Activated CD4-positive, alpha-beta T cell treated with anti-CD3 and anti-CD28 coated beads, Interleukin-2, amount 10 ng/mL, durations not matched to agents 24 days and 14 days (primary cell): ENCODE measurements around the gene GLB1L3. TPM values are rescaled to one million over a fixed set of nuclear protein-coding genes. Genes with fewer than 3 reads are reported as not detected.
A peak's percentile ranks its signal among the peaks of the same experiment; 100 is the strongest.

ENCODE experiments used
- DNase-seq: peaks from one replicate; pipeline ENCODE4 v3.0.0; 2022
- H3K27ac Mint-ChIP-seq: one replicate; pipeline ENCODE4 v1.8.0; 2022; ENCODE audit warnings: mild to moderate bottlenecking, mixed read lengths
- H3K27me3 Mint-ChIP-seq: one replicate; pipeline ENCODE4 v1.8.0; 2022; ENCODE audit warnings: mixed read lengths
- H3K36me3 Mint-ChIP-seq: one replicate; pipeline ENCODE4 v1.8.0; 2022; ENCODE audit warnings: low read depth, mild to moderate bottlenecking, mixed read lengths
- H3K4me1 Mint-ChIP-seq: one replicate; pipeline ENCODE4 v1.8.0; 2021; ENCODE audit warnings: mixed read lengths
- H3K4me3 Mint-ChIP-seq: one replicate; pipeline ENCODE4 v1.8.0; 2022; ENCODE audit warnings: mild to moderate bottlenecking, moderate library complexity, mixed read lengths
- H3K9me3 Mint-ChIP-seq: one replicate; pipeline ENCODE4 v1.8.0; 2021; ENCODE audit warnings: mixed read lengths
- intact Hi-C: fragments of 100-400 bp; cut with micrococcal nuclease; formaldehyde crosslinking; loops from one replicate; pipeline ENCODE4 v1.15.1; 2023
- total RNA-seq: library from RNA; stranded (reverse); gene quantifications from 2 replicates; pipeline ENCODE4 v1.2.3, GENCODE V29; 2022

GLB1L3 gene
- total RNA-seq, 1 donor from 2014 or later = 17.0 TPM

DNA sequence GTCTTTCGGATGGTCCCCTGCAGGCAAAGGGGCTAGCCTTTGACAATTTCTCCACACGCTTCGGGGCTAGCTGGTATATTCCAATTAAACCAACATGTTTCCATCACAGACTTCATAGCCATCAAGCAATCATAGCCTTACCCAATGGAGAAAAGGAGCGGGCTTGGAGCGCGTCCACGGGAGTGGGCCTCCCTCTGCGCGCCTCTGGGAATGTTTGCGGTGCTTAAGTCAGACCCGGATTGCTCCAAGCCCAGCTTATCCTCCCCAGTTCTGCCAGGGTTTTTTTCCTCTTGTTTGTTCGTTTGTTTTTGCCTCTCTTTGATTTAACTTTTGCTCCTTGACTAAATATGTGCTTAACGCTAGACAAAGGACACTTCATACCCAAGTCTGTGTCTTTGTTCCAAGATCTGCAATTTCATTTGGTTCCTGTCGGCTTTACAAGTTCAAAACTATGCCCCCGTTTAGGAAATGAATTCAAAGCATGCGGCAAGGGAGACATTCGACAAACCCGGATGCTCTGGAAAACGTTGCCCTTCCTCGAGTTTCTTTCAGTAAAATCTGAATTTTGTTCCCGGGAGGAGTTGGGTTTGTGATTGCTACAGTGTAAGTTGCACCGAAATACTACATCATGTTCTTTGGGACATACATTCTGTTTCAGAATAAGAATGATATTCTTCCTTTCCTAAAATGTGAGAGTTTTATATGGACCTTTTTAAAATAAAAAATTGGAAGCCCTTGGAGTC lies 54.6 kb downstream of the GLB1L3 start:
- Mint-ChIP-seq H3K4me3 (peak overlapping the region; percentile 86), H3K27me3 (peaks cover 48% of the 10 kb centered on the region), H3K4me1 (peaks cover 14% of the 10 kb centered on the region), H3K36me3 (peaks cover 3% of the 10 kb centered on the region), H3K27ac (no peak overlapping the region), H3K9me3 (no peaks in the 10 kb centered on the region)
- DNase-seq = peak; percentile 58
- intact Hi-C loops = loop anchor here (1.0 to 10.0 kb wide), 4 partner anchors 77 to 373 kb away; partner anchors contain the start of genes ACAD8, IGSF9B, THYN1 and VPS26B

DNA sequence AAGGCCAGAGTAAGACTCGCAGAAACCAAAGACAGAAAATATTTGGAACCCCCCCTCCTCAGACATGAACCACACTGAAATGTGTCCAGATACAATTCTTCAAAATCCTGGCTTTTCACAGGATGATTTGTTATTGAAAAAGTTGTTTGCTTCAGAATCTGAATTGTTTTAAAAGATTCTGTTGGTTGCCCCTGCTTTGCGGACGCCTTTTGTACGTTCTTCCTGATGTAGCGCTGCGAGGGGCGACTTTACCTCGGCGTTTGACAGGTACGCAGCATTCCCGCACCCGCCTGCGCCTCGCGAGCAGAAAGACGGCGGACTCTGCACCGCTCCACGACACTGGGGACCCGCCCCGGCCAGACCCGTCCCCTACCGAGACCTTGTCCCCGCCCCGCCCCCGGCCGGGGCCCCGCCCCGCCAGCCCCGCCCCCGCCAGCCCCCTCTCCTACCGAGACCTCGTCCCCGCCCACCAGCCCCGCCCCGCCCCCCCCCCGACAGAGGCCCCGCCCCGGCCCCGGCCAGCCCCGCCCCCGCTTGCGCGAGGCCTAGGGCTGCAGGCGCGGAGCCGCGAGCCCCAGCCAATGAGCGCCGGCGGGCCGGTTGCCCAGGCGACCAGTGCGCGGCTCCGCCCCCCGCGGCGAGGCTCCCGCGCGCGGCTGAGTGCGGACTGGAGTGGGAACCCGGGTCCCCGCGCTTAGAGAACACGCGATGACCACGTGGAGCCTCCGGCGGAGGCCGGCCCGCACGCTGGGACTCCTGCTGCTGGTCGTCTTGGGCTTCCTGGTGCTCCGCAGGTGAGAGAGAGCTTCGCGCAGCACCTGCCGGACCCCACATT lies 55.4 kb downstream of the GLB1L3 start, which contains the start of gene GLB1L2:
Gene GLB1L2, plus strand, starts transcription at position 635 of the 835 bp plus-strand sequence. Its CDS starts 74 bp downstream, at position 709.
- Mint-ChIP-seq H3K36me3 (peaks cover 3% of the 10 kb centered on the region), H3K27me3 (peaks cover 51% of the 10 kb centered on the region), H3K4me1 (peaks cover 14% of the 10 kb centered on the region), H3K27ac (peak within 1 kb of the TSS; percentile 48), H3K4me3 (peak within 1 kb of the TSS; percentile 86), H3K9me3 (no peaks in the 10 kb centered on the region)
- DNase-seq = peak; percentile 96
- intact Hi-C loops = loop anchor here (1.0 to 10.0 kb wide), 5 partner anchors 56 to 374 kb away; partner anchors contain the start of genes ACAD8, IGSF9B, THYN1 and VPS26B

DNA sequence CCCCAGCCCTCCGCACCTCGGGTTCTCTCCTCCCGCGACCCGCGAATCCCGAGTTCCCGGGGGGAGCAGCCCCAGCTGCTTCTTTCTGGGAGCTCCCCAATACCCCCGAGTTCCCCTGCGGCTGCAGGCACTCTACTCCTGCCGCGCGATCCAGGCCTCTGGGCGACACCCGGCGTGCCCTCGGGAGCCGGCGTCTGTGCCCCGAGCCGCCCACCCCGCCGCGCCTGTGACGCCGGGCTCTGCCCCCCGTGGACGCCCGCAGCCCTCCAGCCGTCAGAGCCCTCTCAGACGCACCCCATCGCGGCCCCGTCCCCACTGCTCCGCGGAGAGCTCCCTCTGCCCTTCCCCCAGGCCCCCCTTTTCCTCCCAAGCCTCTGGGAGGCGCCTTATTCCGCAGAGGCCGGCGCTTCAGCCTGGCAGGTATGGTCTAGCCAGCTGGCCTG lies 56.0 kb downstream of the GLB1L3 start:
- Mint-ChIP-seq H3K36me3 (peaks cover 3% of the 10 kb centered on the region), H3K27ac (no peak overlapping the region), H3K9me3 (no peaks in the 10 kb centered on the region), H3K4me3 (peak overlapping the region; percentile 80), H3K27me3 (peaks cover 51% of the 10 kb centered on the region), H3K4me1 (peaks cover 16% of the 10 kb centered on the region)
- intact Hi-C loops = loop anchor here (1.0 to 10.0 kb wide), 3 partner anchors 57 to 375 kb away; partner anchors contain the start of gene IGSF9B
- DNase-seq = no peak

DNA sequence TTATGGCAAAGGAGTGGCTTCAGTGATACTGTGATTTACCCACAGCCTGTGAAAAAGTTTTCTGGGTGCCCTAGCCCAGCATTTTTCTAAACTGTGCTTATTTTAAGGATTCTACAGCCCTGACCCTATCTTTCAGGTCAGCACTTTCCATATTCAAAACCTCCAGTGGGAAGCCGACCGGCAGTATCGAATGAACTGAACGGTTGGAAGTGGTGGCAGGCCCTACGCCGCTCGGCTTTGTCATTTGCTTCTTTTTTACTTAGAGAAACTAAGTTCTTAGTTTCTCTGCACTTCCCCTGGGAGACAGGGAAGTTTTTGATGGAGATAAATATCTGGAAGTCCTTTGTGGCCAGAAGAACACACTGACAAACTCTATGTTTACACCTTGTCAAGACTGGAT lies 56.6 kb downstream of the GLB1L3 start:
- H3K4me3 Mint-ChIP-seq = peak overlapping the region; percentile 80
- peaks cover 3% of the 10 kb centered on the region for H3K36me3 Mint-ChIP-seq
- no peaks in the 10 kb centered on the region for H3K9me3 Mint-ChIP-seq
- H3K27ac Mint-ChIP-seq = peak overlapping the region; percentile 48
- intact Hi-C loops = loop anchor here (1.0 to 10.0 kb wide), 3 partner anchors 57 to 375 kb away; partner anchors contain the start of gene IGSF9B
- peaks cover 51% of the 10 kb centered on the region for H3K27me3 Mint-ChIP-seq
- H3K4me1 Mint-ChIP-seq = peaks cover 16% of the 10 kb centered on the region
- no peak for DNase-seq

DNA sequence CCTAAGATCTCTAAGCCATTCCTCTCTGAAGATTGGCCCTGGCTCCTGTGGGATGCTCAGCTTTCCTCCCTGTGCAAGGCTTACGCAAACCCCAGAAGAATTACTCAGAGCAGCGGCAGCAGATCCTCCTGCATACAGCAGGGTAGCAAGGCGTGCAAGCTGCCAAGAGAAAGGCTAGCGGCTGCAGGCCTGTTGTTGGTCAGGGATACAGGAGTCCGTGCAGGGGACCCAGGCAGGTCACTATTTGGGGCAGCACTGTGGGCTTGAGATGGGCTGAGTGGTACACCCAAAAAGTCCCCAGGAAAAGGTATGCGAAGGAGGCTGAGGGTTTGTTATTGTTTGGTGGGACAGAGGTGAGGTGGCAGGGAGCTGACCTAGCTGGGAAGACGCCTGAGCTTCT lies 57.1 kb downstream of the GLB1L3 start:
- Mint-ChIP-seq H3K27me3 (peaks cover 51% of the 10 kb centered on the region), H3K4me1 (peaks cover 16% of the 10 kb centered on the region), H3K27ac (no peak overlapping the region), H3K4me3 (peak overlapping the region; percentile 80), H3K9me3 (no peaks in the 10 kb centered on the region), H3K36me3 (peaks cover 3% of the 10 kb centered on the region)
- no peak for DNase-seq
- intact Hi-C loops = loop anchor here (5.0 to 10.0 kb wide), 2 partner anchors 259 to 376 kb away; partner anchors contain the start of gene IGSF9B

DNA sequence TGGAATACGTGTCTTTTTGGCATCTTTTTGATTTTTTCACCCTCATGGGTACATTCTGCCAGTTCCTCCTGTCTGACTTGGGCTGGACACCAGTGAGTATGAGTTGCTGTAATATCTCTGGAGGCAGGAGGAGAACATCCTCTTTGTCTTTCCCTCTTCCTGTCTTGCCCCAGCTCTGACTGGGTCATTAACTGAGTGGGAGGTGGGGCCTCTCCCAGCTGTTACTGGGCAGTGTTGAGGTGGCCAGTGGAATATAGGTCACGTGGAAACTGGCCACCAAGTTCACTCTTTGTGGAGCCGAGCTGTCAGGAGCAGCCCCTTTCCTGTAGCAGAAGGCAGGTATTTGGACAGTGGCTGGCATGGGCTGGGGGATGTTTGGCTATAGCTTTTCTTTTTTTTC lies 57.8 kb downstream of the GLB1L3 start:
- no peak overlapping the region for H3K4me3 Mint-ChIP-seq
- H3K27me3 Mint-ChIP-seq = peaks cover 49% of the 10 kb centered on the region
- peaks cover 3% of the 10 kb centered on the region for H3K36me3 Mint-ChIP-seq
- H3K9me3 Mint-ChIP-seq = no peaks in the 10 kb centered on the region
- intact Hi-C loops = loop anchor here (5.0 to 10.0 kb wide), 2 partner anchors 259 to 377 kb away; partner anchors contain the start of gene IGSF9B
- no peak overlapping the region for H3K27ac Mint-ChIP-seq
- H3K4me1 Mint-ChIP-seq = peaks cover 16% of the 10 kb centered on the region
- no peak for DNase-seq

DNA sequence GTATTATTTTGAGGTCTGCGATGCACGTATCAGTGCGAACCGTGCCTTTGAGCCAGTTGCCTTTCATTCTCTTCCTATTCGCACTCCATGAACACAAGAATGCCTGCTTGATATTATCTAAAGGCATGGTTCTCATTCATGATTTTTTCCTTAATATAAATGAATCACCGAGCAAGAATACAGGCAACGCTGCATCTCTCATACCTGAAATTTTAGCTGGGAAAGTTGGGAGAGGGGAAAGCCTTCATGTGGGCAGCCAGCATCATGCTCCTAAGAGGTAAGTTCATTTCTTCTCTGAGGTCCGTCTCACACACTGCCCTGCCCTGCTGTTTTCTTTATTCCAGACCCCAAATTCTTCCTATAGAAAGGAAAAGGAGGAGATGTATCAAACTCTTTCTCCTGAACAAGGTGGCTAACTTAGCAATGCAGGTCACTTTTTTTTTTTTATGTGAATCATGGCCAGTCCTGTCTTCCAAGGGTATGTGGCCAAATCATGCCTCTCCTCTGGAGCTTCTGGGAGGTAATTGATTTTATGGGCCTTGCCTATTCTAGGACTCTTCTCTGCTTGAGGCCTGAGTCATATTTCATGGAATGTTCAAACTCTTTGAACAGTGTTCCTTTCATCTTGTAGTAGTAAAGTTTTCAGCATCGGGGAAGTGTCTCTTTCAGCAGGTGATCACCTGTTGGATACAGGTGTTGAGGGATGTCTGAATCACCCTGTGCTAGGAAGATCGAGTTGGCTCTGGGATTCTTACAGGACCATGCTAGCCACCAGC lies 58.8 kb downstream of the GLB1L3 start:
- Mint-ChIP-seq H3K4me3 (no peak overlapping the region), H3K4me1 (peaks cover 16% of the 10 kb centered on the region), H3K27ac (no peak overlapping the region), H3K27me3 (peaks cover 45% of the 10 kb centered on the region), H3K36me3 (peaks cover 3% of the 10 kb centered on the region), H3K9me3 (no peaks in the 10 kb centered on the region)
- no peak for DNase-seq
- intact Hi-C loops = loop anchor here (5.0 to 10.0 kb wide), 2 partner anchors 260 to 378 kb away; partner anchors contain the start of gene IGSF9B

DNA sequence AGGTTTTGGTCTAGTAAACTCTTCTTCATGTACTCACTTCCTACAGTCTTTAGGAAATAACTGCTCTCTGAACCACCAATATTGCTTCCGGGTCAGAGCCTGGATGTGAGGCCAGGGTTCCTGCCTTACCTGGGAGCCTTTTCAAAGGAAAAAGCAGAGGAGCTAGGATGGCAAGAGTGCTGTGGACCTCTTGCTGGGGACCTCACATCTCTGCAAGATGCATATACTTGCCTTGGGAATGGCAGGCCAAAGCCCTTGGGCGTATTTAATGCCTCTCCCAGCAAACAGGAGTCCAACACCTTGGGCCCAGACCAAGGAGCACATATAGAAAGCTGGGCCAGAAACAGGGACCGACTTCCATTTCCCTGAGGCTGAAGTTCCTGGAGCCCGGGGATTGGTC lies 60.9 kb downstream of the GLB1L3 start:
- no peak for DNase-seq
- H3K27ac Mint-ChIP-seq = no peak overlapping the region
- H3K9me3 Mint-ChIP-seq = no peaks in the 10 kb centered on the region
- no peaks in the 10 kb centered on the region for H3K36me3 Mint-ChIP-seq
- no peak overlapping the region for H3K4me3 Mint-ChIP-seq
- intact Hi-C loops = loop anchor here (10.0 kb wide), 1 partner anchor 262 kb away; no protein-coding TSS in a partner anchor
- peaks cover 30% of the 10 kb centered on the region for H3K27me3 Mint-ChIP-seq
- H3K4me1 Mint-ChIP-seq = peaks cover 10% of the 10 kb centered on the region

DNA sequence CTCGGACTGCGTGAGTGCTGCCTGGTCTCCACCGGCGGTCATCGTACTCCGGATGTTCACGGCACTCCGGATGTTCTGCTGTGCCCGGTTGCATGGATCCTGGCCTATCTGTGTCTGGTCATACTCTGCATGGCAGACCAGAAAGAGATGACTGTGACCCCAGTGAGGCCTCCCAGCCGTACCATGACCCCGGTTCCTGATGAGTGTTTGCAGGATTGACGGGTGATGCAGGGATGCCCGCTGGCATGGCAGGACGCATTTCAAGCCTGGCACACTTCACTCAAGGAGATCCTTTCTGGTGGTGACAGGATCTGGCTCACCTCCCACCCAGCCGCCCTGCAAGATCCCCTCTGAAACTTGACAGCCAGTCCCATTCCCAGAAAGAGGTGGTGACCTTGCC lies 61.9 kb downstream of the GLB1L3 start:
- intact Hi-C loops = loop anchor here (10.0 kb wide), 1 partner anchor 263 kb away; no protein-coding TSS in a partner anchor
- peaks cover 23% of the 10 kb centered on the region for H3K27me3 Mint-ChIP-seq
- no peak overlapping the region for H3K27ac Mint-ChIP-seq
- no peak overlapping the region for H3K4me3 Mint-ChIP-seq
- H3K36me3 Mint-ChIP-seq = no peaks in the 10 kb centered on the region
- no peaks in the 10 kb centered on the region for H3K9me3 Mint-ChIP-seq
- DNase-seq = no peak
- H3K4me1 Mint-ChIP-seq = peaks cover 3% of the 10 kb centered on the region

DNA sequence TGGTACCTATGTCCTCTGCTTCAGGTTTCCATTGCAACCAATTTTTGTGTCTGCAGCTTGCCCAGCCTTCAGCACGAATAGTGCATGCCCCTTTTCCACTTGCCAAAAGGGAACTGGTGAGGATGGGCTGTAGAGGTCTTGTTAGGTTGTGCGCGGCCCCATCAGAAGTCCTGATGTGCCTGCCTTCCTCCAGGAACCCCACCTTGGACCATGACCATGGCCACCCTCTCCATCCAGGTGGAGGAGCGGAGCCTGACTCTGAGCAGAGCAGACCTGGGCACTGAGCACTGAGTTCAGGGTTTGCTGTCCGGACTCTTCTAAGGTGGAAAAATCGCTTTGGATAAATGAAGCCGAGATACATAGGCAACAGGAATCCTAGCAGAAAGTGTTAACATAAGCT lies 62.5 kb downstream of the GLB1L3 start:
- H3K9me3 Mint-ChIP-seq = no peaks in the 10 kb centered on the region
- H3K27me3 Mint-ChIP-seq = peaks cover 17% of the 10 kb centered on the region
- no peak overlapping the region for H3K4me3 Mint-ChIP-seq
- H3K4me1 Mint-ChIP-seq = peaks cover 3% of the 10 kb centered on the region
- intact Hi-C loops = loop anchor here (10.0 kb wide), 1 partner anchor 264 kb away; no protein-coding TSS in a partner anchor
- H3K36me3 Mint-ChIP-seq = no peaks in the 10 kb centered on the region
- no peak overlapping the region for H3K27ac Mint-ChIP-seq
- DNase-seq = peak; percentile 49

DNA sequence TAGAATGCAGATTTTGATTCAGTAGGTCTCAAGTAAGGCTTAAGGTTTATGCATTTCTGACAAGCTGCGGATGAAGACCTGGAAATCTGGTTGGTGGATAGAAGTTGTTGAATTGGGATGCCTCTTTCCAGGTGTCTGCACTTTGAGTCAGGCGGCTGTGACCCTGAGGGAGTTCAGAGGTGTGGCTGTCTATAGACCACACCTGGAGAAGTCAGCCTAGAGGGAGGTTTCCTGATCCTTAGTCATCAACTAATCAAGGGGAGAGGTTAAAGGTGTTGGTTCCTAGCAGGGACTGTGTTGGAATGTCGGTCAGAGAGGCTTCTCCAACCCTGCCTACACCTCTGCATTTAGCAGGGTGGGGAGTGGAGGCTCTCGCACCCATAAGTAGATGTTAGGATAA lies 63.6 kb downstream of the GLB1L3 start:
- intact Hi-C loops = loop anchor here (10.0 kb wide), 1 partner anchor 265 kb away; no protein-coding TSS in a partner anchor

DNA sequence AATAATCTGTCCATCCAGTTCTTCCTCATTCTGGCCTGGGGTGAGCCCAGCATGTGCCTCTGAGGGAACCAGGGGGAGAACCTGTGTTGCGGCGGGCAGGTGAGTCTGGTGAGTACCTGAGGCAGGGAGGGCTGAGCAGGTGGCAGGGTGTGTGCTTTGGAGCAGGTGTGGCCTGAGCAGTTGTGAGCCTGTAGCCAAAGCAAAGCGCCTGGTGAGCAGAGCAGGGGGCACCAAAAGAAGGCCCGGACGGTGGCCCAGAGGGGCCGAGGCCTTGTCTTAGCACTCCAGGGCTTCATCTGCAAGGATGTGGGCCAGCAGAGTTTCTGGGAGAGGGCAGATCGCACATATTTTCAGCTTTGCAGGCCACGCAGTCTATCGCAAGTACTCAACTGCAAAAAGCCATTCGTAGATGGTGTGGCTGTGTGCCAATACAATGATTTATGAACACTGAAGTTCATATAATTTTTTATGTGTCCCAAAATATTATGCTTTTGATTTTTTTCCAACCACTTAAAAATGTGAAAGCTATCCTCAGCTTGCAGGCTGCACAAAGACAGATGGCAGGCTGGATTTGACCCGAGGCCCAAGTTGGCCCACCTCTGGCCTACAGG lies 64.3 kb downstream of the GLB1L3 start:
- no peak overlapping the region for H3K4me3 Mint-ChIP-seq
- peaks cover 1% of the 10 kb centered on the region for H3K4me1 Mint-ChIP-seq
- H3K9me3 Mint-ChIP-seq = no peaks in the 10 kb centered on the region
- no peaks in the 10 kb centered on the region for H3K36me3 Mint-ChIP-seq
- H3K27me3 Mint-ChIP-seq = peaks cover 3% of the 10 kb centered on the region
- no peak overlapping the region for H3K27ac Mint-ChIP-seq
- DNase-seq = no peak
- intact Hi-C loops = no loop called here

More for the DNA sequence above, 63.6 kb downstream of the GLB1L3 start:
- no peak overlapping the region for H3K27ac Mint-ChIP-seq
- H3K27me3 Mint-ChIP-seq = peaks cover 9% of the 10 kb centered on the region
- H3K4me3 Mint-ChIP-seq = no peak overlapping the region
- DNase-seq = peak; percentile 46
- no peaks in the 10 kb centered on the region for H3K36me3 Mint-ChIP-seq
- H3K4me1 Mint-ChIP-seq = peaks cover 1% of the 10 kb centered on the region
- no peaks in the 10 kb centered on the region for H3K9me3 Mint-ChIP-seq
